Endothelial cell of umbilical vein (primary cell): ENCODE data around the gene FAM107A. TPM values are rescaled to one million over a fixed set of nuclear protein-coding genes. Genes with fewer than 3 reads are reported as not detected.

Experiments used
- BruUV-seq: library from RNA; stranded (reverse); fragments of 400-500 nt; replicated peaks from 2 replicates; lab custom pipeline; 2021; lab: Mats Ljungman, UMichigan
- CTCF ChIA-PET: fragments of 300-600, 350-600 bp; sonication (Branson Sonifier 250); formaldehyde crosslinking; loops from one replicate; lab custom pipeline; 2021; ENCODE audit warnings: antibody characterized with exemption, inconsistent platforms; lab: Charles Lee
- POLR2A ChIA-PET: fragments of 300-600, 350-600 bp; sonication (Branson Sonifier 250); formaldehyde crosslinking; loops from one replicate; lab custom pipeline; 2021; ENCODE audit warnings: antibody characterized with exemption, inconsistent platforms; lab: Charles Lee
- DNase-seq: peaks from one replicate; pipeline ENCODE4 v3.0.0-alpha.2; 2011; ENCODE audit warnings: low read depth, low spot score
- FAIRE-seq: peaks from 2 replicates; lab custom pipeline; 2011; peaks lifted over from hg19 to GRCh38; lab: Jason Lieb, UNC
- H2AFZ ChIP-seq: 2 replicates; pipeline ENCODE4 v1.6.0; 2012; ENCODE audit warnings: low read depth, low read length, control low read depth, inconsistent platforms
- H3K27ac ChIP-seq: 2 replicates; pipeline ENCODE4 v1.5.1; 2011; ENCODE audit warnings: low read depth, mild to moderate bottlenecking, control low read depth, low read length, moderate library complexity; ENCODE audit not compliant: insufficient read depth
- H3K27me3 ChIP-seq, 2 experiments: 2 replicates each; pipeline versions ENCODE4 v1.6.0 to v1.6.1; 2011; ENCODE audit warnings: low read length in 2 of 2, mixed read lengths in 1 of 2; ENCODE audit not compliant: control insufficient read depth in 2 of 2, insufficient read depth in 2 of 2
- H3K36me3 ChIP-seq, 2 experiments: 2 replicates in 1 of 2; 3 replicates in 1 of 2; pipeline ENCODE4 v1.5.1; 2011; ENCODE audit warnings: low read length in 2 of 2, mild to moderate bottlenecking in 1 of 2, moderate library complexity in 1 of 2; ENCODE audit not compliant: control insufficient read depth in 2 of 2, insufficient read depth in 2 of 2; ENCODE audit errors: extremely low read depth in 1 of 2
- H3K4me1 ChIP-seq: 3 replicates; pipeline ENCODE4 v1.5.1; 2011; ENCODE audit warnings: mild to moderate bottlenecking, low read length; ENCODE audit not compliant: control insufficient read depth, insufficient read depth; ENCODE audit errors: extremely low read depth
- H3K4me2 ChIP-seq: 2 replicates; pipeline ENCODE4 v1.6.1; 2011; ENCODE audit warnings: low read length, control low read depth, mixed read lengths; ENCODE audit not compliant: insufficient read depth
- H3K4me3 ChIP-seq, 3 experiments: fragments of 200-600 bp in 1 of 3; sonication (generic), shearing (Covaris generic) in 1 of 3; replicated peaks in 1 of 3; 2 replicates each; pipeline ENCODE4 v1.5.1; 2011 to 2016; ENCODE audit warnings: control low read depth in 3 of 3, low read length in 3 of 3, mild to moderate bottlenecking in 2 of 3, inconsistent platforms in 1 of 3, low read depth in 1 of 3, moderate library complexity in 1 of 3; ENCODE audit not compliant: insufficient read depth in 1 of 3
- H3K79me2 ChIP-seq: 2 replicates; pipeline ENCODE4 v1.6.0; 2012; ENCODE audit warnings: low read length, inconsistent platforms; ENCODE audit not compliant: control insufficient read depth, insufficient read depth
- H3K9ac ChIP-seq: replicated peaks from 2 replicates; pipeline ENCODE3; 2011; ENCODE audit warnings: low read length, control low read depth; ENCODE audit not compliant: insufficient read depth; ENCODE audit errors: extremely low read depth
- H3K9me1 ChIP-seq: replicated peaks from 3 replicates; pipeline ENCODE4 v1.6.0; 2011; ENCODE audit warnings: mild to moderate bottlenecking, low read length; ENCODE audit not compliant: control insufficient read depth, insufficient read depth; ENCODE audit errors: extremely low read depth
- H3K9me3 ChIP-seq: replicated peaks from 2 replicates; pipeline ENCODE4 v1.5.1; 2012; ENCODE audit warnings: low read length, inconsistent platforms; ENCODE audit not compliant: control insufficient read depth, insufficient read depth
- H4K20me1 ChIP-seq: replicated peaks from 2 replicates; pipeline ENCODE3; 2011; ENCODE audit warnings: mild to moderate bottlenecking, low read length; ENCODE audit not compliant: control insufficient read depth, insufficient read depth; ENCODE audit errors: extremely low read depth
- CTCF ChIP-seq, 2 donors: IDR thresholded peaks; 1 replicate in 1 of 2; 2 replicates in 1 of 2; pipeline ENCODE4 v1.5.1; 2011; ENCODE audit warnings: low read length in 2 of 2, mild to moderate bottlenecking in 2 of 2, moderate library complexity in 2 of 2, control low read depth in 1 of 2, inconsistent platforms in 1 of 2, low read depth in 1 of 2; ENCODE audit not compliant: insufficient read depth in 1 of 2; ENCODE audit errors: extremely low read depth in 1 of 2
- EZH2 ChIP-seq: IDR thresholded peaks from 2 replicates; pipeline ENCODE4 v1.6.1; 2012; ENCODE audit warnings: borderline replicate concordance, low read depth, mild to moderate bottlenecking, moderate library complexity, low read length, inconsistent platforms; ENCODE audit not compliant: severe bottlenecking
- FOS ChIP-seq: IDR thresholded peaks from 2 replicates; pipeline ENCODE4 v1.6.1; 2011; ENCODE audit warnings: mild to moderate bottlenecking, low read length, moderate library complexity, borderline replicate concordance; ENCODE audit not compliant: insufficient read depth
- GATA2 ChIP-seq: IDR thresholded peaks from 2 replicates; pipeline ENCODE4 v1.7.0; 2011; ENCODE audit warnings: low read depth, mild to moderate bottlenecking, moderate library complexity, mixed read lengths, low read length; ENCODE audit not compliant: insufficient read length, insufficient read depth
- JUN ChIP-seq: IDR thresholded peaks from 2 replicates; pipeline ENCODE4 v1.6.1; 2011; ENCODE audit warnings: borderline replicate concordance, low read depth; ENCODE audit not compliant: insufficient read length, insufficient read depth
- MAX ChIP-seq: IDR thresholded peaks from 2 replicates; pipeline ENCODE4 v1.6.1; 2011; ENCODE audit not compliant: insufficient read depth, insufficient read length
- MYC ChIP-seq: IDR thresholded peaks from one replicate; pipeline ENCODE4 v1.6.1; 2011; ENCODE audit warnings: mild to moderate bottlenecking, low read depth, low read length
- POLR2A ChIP-seq: IDR thresholded peaks from 2 replicates; pipeline ENCODE4 v1.6.1; 2012; ENCODE audit warnings: low read depth, mild to moderate bottlenecking, control low read depth, low read length
- POLR2AphosphoS5 ChIP-seq: IDR thresholded peaks from 2 replicates; pipeline ENCODE4 v1.6.1; 2012; ENCODE audit warnings: low read depth, mild to moderate bottlenecking, control low read depth, low read length, moderate library complexity; ENCODE audit not compliant: insufficient read depth
- dilution Hi-C: fragments of 300-500 bp; cut with MboI; formaldehyde crosslinking; loops from one replicate; pipeline ENCODE4 v1.15.0; 2019; ENCODE audit warnings: low sequenced_read_pairs; ENCODE audit not compliant: extremely low pct_ligation_motif_present
- intact Hi-C: fragments of 100-400 bp; cut with micrococcal nuclease; formaldehyde crosslinking; loops from one replicate; pipeline ENCODE4 v1.10.0; 2022
- polyA plus RNA-seq, 4 experiments: library from polyadenylated mRNA; depleted of rRNA in 3 of 4; stranded (reverse) in 3 of 4; unstranded in 1 of 4; fragments of >200 nt; gene quantifications; 2 replicates each; pipeline versions ENCODE4 v1.2.1 to v1.2.3, GENCODE V29; 2011 to 2012; ENCODE audit warnings: missing spikeins in 1 of 4
- total RNA-seq: library from RNA; stranded (reverse); gene quantifications from 2 replicates; pipeline ENCODE4 v1.2.3, GENCODE V29; 2021

FAM107A gene
- total and polyA plus RNA-seq, 2 donors (not counting 3 experiments of a cell fraction or from before 2014, with no cell fraction given), result 5.7 to 10.7 TPM

GRCh38 chr3:58621086-58621830, 44.1 kb upstream of the FAM107A start:
- no peaks in the 10 kb centered on the region for H3K27me3 ChIP-seq
- H3K27ac ChIP-seq, result no peak overlapping the region
- no TSS peak for BruUV-seq
- POLR2A ChIA-PET, result no interaction called here
- no peaks in the 10 kb centered on the region for H3K79me2 ChIP-seq
- no peaks in the 10 kb centered on the region for H3K36me3 ChIP-seq
- intact Hi-C loops (no loop called here), dilution Hi-C loops (no loop called here)
- H2AFZ ChIP-seq, result no peak overlapping the region
- FAIRE-seq, result no peak
- H3K9me3 ChIP-seq, result no peaks in the 10 kb centered on the region
- TF ChIP-seq FOS, result no peak
- no peak for TF ChIP-seq POLR2AphosphoS5
- no peak for TF ChIP-seq MYC
- no peak for TF ChIP-seq MAX
- CTCF ChIA-PET, result interaction anchor here (0.8 to 2.0 kb wide), 3 partner anchors 9 to 52 kb away, joined by 3 to 8 read pairs (median 3); no protein-coding TSS in a partner anchor
- DNase-seq, result no peak
- H3K9ac ChIP-seq, result no peak overlapping the region
- H4K20me1 ChIP-seq, result no peaks in the 10 kb centered on the region
- H3K9me1 ChIP-seq, result no peaks in the 10 kb centered on the region
- no peak overlapping the region for H3K4me3 ChIP-seq
- H3K4me2 ChIP-seq, result no peak overlapping the region
- no peaks in the 10 kb centered on the region for H3K4me1 ChIP-seq

GRCh38 chr3:58620421-58620820, 43.2 kb upstream of the FAM107A start:
- Histone ChIP-seq H3K9me3 (no peaks in the 10 kb centered on the region), H3K9ac (no peak overlapping the region), H3K79me2 (no peaks in the 10 kb centered on the region), H3K36me3 (no peaks in the 10 kb centered on the region), H3K27ac (no peak overlapping the region), H2AFZ (no peak overlapping the region), H4K20me1 (no peaks in the 10 kb centered on the region), H3K4me2 (no peak overlapping the region), H3K9me1 (no peaks in the 10 kb centered on the region), H3K4me1 (no peaks in the 10 kb centered on the region), H3K27me3 (no peaks in the 10 kb centered on the region), H3K4me3 (no peak overlapping the region)
- TF ChIP-seq POLR2AphosphoS5 (no peak), GATA2 (no peak), MYC (no peak), MAX (no peak), FOS (no peak), CTCF (IDR thresholded peaks at IDR 0.05; ENCODE audit: extremely low read depth in 1 of 2, insufficient read depth in 1 of 2, low read depth in 1 of 2, low read length in 2 of 2) (no peak), POLR2A (no peak), EZH2 (no peak), JUN (no peak)
- no TSS peak for BruUV-seq
- intact Hi-C loops (no loop called here), dilution Hi-C loops (no loop called here)
- DNase-seq, result no peak
- ChIA-PET CTCF (interaction anchor here (0.7 kb wide), 1 partner anchor 61 kb away, joined by 3 read pairs; no protein-coding TSS in a partner anchor), POLR2A (no interaction called here)
- FAIRE-seq, result no peak
